ENCODE data around the gene CACNA1S.

Gene CACNA1S

GRCh38 chr1:201072149-201072548 is 40.1 kb downstream of the CACNA1S start:
- H3K27me3 ChIP-seq (ENCODE audit: low read length) = no peaks in the 10 kb centered on the region

GRCh38 chr1:201069636-201070035 is 42.6 kb downstream of the CACNA1S start:
- H3K9ac ChIP-seq (ENCODE audit: low read length) = no peak overlapping the region
- no peaks in the 10 kb centered on the region for H3K9me3 ChIP-seq (ENCODE audit: insufficient read depth, low read length)
- no peaks in the 10 kb centered on the region for H3K9me2 ChIP-seq (replicated peaks; ENCODE audit: insufficient read depth, low read length)
- H2AFZ ChIP-seq (ENCODE audit: low read depth, low read length, severe bottlenecking) = no peak overlapping the region
- no peak for TF ChIP-seq EZH2phosphoT487 (conservative IDR thresholded peaks at IDR 0.05; ENCODE audit: low read length)
- no peak for TF ChIP-seq CTCF (IDR thresholded peaks at IDR 0.05; ENCODE audit: insufficient read depth, low read length, poor library complexity, severe bottlenecking)
- no peaks in the 10 kb centered on the region for H3K36me3 ChIP-seq (ENCODE audit: low read length)
- H4K20me1 ChIP-seq (ENCODE audit: low read depth, low read length) = no peaks in the 10 kb centered on the region
- H3K79me2 ChIP-seq (ENCODE audit: insufficient read depth, low read length) = no peaks in the 10 kb centered on the region
- no peak overlapping the region for H3K27ac ChIP-seq (ENCODE audit: low read depth, low read length)
- H3K27me3 ChIP-seq (ENCODE audit: low read length) = no peaks in the 10 kb centered on the region
- H3K4me2 ChIP-seq (ENCODE audit: low read depth, low read length, poor library complexity, severe bottlenecking) = no peak overlapping the region
- H3F3A ChIP-seq (ENCODE audit: insufficient read depth) = no peaks in the 10 kb centered on the region
- H3K4me3 ChIP-seq (ENCODE audit: insufficient read depth, low read length, poor library complexity, severe bottlenecking) = no peak overlapping the region

More at GRCh38 chr1:201072149-201072548, 40.1 kb downstream of the CACNA1S start:
- no peaks in the 10 kb centered on the region for H4K20me1 ChIP-seq (ENCODE audit: low read depth, low read length)
- TF ChIP-seq EZH2phosphoT487 (conservative IDR thresholded peaks at IDR 0.05; ENCODE audit: low read length) = no peak
- TF ChIP-seq CTCF (IDR thresholded peaks at IDR 0.05; ENCODE audit: insufficient read depth, low read length, poor library complexity, severe bottlenecking) = no peak
- H3K4me2 ChIP-seq (ENCODE audit: low read depth, low read length, poor library complexity, severe bottlenecking) = no peak overlapping the region
- no peak overlapping the region for H3K9ac ChIP-seq (ENCODE audit: low read length)
- no peaks in the 10 kb centered on the region for H3F3A ChIP-seq (ENCODE audit: insufficient read depth)
- no peak overlapping the region for H3K4me3 ChIP-seq (ENCODE audit: insufficient read depth, low read length, poor library complexity, severe bottlenecking)
- H2AFZ ChIP-seq (ENCODE audit: low read depth, low read length, severe bottlenecking) = no peak overlapping the region
- no peaks in the 10 kb centered on the region for H3K9me3 ChIP-seq (ENCODE audit: insufficient read depth, low read length)
- no peaks in the 10 kb centered on the region for H3K36me3 ChIP-seq (ENCODE audit: low read length)
- no peaks in the 10 kb centered on the region for H3K79me2 ChIP-seq (ENCODE audit: insufficient read depth, low read length)
- no peak overlapping the region for H3K27ac ChIP-seq (ENCODE audit: low read depth, low read length)
- no peaks in the 10 kb centered on the region for H3K9me2 ChIP-seq (replicated peaks; ENCODE audit: insufficient read depth, low read length)

GRCh38 chr1:201068976-201069375 is 43.2 kb downstream of the CACNA1S start:
- Histone ChIP-seq H3K36me3 (ENCODE audit: low read length) (no peaks in the 10 kb centered on the region), H3K9me3 (ENCODE audit: insufficient read depth, low read length) (no peaks in the 10 kb centered on the region), H4K20me1 (ENCODE audit: low read depth, low read length) (no peaks in the 10 kb centered on the region), H3K4me3 (ENCODE audit: insufficient read depth, low read length, poor library complexity, severe bottlenecking) (no peak overlapping the region), H3K4me2 (ENCODE audit: low read depth, low read length, poor library complexity, severe bottlenecking) (no peak overlapping the region), H3K27me3 (ENCODE audit: low read length) (no peaks in the 10 kb centered on the region), H3K27ac (ENCODE audit: low read depth, low read length) (no peak overlapping the region), H2AFZ (ENCODE audit: low read depth, low read length, severe bottlenecking) (no peak overlapping the region), H3F3A (ENCODE audit: insufficient read depth) (no peaks in the 10 kb centered on the region), H3K79me2 (ENCODE audit: insufficient read depth, low read length) (no peaks in the 10 kb centered on the region), H3K9me2 (replicated peaks; ENCODE audit: insufficient read depth, low read length) (no peaks in the 10 kb centered on the region), H3K9ac (ENCODE audit: low read length) (no peak overlapping the region)
- no peak for TF ChIP-seq CTCF (IDR thresholded peaks at IDR 0.05; ENCODE audit: insufficient read depth, low read length, poor library complexity, severe bottlenecking)
- no peak for TF ChIP-seq EZH2phosphoT487 (conservative IDR thresholded peaks at IDR 0.05; ENCODE audit: low read length)
